ENCODE data around the gene BCAS1.

Gene BCAS1

DNA sequence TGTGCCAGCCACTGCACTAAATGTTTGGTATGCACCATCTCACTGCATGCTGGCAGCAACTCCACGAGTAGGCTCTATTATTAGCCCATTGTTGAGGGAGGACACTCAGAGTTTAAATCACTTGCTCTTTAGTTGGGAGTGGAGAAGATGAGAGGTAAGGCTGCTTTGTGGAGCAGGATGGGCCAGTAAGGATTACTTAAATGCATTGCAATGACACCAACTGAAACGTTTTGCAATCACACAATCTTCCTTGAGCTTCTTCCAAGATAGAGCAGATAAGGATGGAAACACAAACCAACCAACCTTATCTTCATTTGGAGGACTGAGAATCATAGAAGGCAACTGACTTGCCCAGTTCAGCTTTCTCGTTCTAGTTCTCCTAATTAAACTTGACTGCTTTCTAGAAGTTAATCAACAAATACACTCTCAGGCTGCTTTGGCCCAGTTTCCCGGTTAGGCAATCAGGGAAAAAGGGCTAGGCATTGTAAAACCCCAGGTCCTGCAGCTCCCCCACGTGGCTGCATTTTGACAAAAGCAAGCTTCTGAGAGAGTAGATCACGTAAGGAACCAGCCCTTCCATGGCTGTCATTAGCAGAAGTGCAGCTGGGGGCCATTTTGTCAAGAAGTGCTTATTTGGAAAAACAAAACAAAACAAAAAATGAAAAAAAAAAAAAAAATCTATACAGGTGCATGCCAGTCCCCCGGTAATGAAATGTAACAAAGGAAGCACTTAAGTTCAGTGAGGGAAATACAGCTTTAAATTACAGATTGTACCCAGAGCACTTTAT, 130.6 kb downstream of the BCAS1 start:
- H3K27ac ChIP-seq = peak overlapping the region; percentile 68; the same call in 1 of the 2 replicates
- TF ChIP-seq, protein P1, sequence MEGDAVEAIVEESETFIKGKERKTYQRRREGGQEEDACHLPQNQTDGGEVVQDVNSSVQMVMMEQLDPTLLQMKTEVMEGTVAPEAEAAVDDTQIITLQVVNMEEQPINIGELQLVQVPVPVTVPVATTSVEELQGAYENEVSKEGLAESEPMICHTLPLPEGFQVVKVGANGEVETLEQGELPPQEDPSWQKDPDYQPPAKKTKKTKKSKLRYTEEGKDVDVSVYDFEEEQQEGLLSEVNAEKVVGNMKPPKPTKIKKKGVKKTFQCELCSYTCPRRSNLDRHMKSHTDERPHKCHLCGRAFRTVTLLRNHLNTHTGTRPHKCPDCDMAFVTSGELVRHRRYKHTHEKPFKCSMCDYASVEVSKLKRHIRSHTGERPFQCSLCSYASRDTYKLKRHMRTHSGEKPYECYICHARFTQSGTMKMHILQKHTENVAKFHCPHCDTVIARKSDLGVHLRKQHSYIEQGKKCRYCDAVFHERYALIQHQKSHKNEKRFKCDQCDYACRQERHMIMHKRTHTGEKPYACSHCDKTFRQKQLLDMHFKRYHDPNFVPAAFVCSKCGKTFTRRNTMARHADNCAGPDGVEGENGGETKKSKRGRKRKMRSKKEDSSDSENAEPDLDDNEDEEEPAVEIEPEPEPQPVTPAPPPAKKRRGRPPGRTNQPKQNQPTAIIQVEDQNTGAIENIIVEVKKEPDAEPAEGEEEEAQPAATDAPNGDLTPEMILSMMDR (conservative IDR thresholded peaks at IDR 0.05) = peak; percentile 93
- TF ChIP-seq ZFX (IDR thresholded peaks at IDR 0.05) = no peak

DNA sequence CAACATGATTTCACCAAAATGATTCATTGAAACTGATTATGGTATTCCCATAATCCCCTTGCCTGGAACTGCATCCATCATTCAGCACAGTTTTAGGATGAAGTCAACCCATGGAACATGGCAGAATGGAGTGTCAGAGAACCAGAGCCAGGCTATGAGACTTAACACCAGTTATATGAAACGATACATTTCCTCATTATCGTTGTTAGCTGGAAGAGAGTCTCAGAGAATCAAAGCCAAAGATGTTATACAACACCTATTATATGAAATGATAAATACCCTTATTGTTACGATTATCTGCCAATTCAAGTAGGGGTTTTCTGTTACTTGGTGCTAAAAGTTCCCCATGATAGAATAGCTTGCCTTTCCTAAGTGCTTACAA, 131.2 kb downstream of the BCAS1 start:
- peak overlapping the region; percentile 68; the same call in 1 of the 2 replicates for H3K27ac ChIP-seq
- TF ChIP-seq, protein P1 (conservative IDR thresholded peaks at IDR 0.05) = no peak
- TF ChIP-seq ZFX (IDR thresholded peaks at IDR 0.05) = no peak

DNA sequence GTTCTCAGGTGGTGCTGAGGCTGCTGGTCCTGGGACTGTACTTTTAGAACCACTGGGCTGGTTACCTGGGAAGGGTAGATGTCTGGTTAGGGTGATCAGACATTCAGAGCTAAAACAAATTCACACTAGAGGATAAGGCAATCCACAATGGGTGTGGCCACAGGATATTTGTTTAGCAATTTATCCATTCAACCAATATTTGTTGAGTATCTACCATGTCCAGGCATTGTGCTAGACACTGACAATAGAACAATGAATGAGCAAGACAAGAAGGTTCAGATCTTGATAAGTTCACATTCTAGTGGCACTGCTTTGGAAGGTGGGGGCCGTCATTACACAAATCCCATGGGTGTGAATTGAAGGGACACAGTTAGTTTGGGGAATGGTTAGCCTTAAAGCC, 131.7 kb downstream of the BCAS1 start:
- TF ChIP-seq, protein P1 (conservative IDR thresholded peaks at IDR 0.05) = no peak
- TF ChIP-seq ZFX (IDR thresholded peaks at IDR 0.05) = no peak
- peak overlapping the region; percentile 68; the same call in 1 of the 2 replicates for H3K27ac ChIP-seq

DNA sequence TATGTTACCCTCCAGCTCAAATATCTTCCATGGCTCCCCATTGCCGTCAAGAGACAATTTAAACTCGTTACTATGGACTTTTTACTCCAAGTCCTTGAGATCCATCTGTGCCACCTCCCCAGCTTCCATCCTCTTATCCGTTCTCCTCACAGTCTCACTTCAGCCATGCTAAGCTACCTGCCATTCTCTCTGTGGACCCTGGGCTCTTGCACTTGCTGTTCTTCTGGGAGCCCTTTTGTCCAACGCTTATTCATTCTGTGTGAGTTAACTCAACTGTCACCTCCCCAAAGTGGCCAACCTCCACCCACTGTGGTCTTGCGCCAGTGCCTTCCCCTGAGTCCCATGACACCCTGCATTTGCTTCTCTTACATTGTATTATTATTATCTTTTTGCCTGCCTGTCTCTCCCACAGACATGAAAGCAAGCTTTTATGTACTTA, 132.4 kb downstream of the BCAS1 start:
- TF ChIP-seq, protein P1 (conservative IDR thresholded peaks at IDR 0.05) = no peak
- TF ChIP-seq ZFX (IDR thresholded peaks at IDR 0.05) = no peak
- H3K27ac ChIP-seq = peak overlapping the region; percentile 68; the same call in 1 of the 2 replicates

DNA sequence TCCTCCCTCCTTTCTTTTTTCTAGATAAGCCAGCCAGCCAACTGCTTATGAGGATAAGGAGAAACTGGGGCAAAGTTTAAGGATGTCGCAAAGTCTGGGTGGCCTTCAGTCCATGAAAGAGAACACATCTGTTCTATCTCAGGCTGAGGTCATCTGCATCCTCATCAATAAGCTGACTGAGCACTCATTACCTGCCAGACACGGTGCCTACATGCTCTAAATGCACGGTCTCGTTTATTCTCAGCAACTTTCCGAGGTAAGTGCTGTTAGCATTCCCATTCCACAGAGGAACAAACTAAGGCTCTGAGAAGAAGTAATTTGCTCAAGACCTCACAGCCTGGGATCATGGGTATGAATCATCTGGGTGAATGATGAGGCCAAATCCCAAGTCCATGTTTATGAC, 133.1 kb downstream of the BCAS1 start:
- TF ChIP-seq, protein P1 (conservative IDR thresholded peaks at IDR 0.05) = no peak
- no peak for TF ChIP-seq ZFX (IDR thresholded peaks at IDR 0.05)

DNA sequence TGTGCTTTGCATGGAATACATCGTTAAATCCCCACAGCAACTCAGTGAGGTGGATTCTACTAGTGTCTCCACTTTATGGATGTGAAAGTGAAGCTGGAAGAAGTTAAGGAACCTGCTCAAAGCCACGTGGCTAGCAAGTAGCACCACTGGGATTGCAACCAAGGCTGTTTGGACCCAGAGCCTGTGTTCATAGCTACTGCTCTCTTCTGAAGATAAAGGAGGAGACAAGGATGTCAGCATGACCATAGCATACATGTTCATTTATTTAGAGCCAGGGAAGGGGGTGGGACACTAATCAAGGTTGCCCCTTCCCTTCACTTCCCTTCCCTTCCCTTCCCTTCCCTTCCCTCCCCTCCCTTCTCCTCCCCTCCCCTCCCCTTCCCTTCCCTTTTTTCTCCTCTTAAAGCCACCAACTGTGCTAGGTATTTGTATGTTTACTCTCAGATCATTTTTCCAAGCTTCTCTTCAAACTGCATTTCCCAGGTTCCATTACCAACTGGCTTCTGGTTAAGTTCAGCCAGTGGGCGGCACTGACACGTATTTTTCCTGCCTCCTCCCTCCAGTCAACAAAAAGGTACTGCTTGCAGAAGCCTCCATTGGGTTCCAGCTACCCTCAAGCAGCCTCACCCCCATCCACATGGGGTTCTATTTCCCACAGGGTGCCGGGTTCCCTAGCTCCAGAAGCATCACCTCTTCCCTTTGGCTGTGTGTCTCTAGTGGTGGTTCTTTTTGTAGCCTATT, 134.9 kb downstream of the BCAS1 start:
- H3K27ac ChIP-seq = no peak overlapping the region
- TF ChIP-seq ZFX (IDR thresholded peaks at IDR 0.05) = no peak
- TF ChIP-seq, protein P1 (conservative IDR thresholded peaks at IDR 0.05) = no peak

More for the DNA sequence above, 133.1 kb downstream of the BCAS1 start:
- no peak overlapping the region for H3K27ac ChIP-seq

Measured in C4-2B (cell line).